HG03066 (cell line): Measurements from ENCODE around the gene MAP1A.

Experiments used
- ATAC-seq: cut with Tn5 transposase; IDR thresholded peaks from one replicate; pipeline ENCODE4 v1.9.1; 2021; ENCODE audit warnings: low read depth; ENCODE audit not compliant: unreplicated experiment

Gene MAP1A

GRCh38 chr15:43517354-43518196, at the start of gene MAP1A:
MAP1A (plus strand) TSS chr15:43517608; CDS start chr15:43521474, 3,866 bp downstream.
- no peak for ATAC-seq

DNA sequence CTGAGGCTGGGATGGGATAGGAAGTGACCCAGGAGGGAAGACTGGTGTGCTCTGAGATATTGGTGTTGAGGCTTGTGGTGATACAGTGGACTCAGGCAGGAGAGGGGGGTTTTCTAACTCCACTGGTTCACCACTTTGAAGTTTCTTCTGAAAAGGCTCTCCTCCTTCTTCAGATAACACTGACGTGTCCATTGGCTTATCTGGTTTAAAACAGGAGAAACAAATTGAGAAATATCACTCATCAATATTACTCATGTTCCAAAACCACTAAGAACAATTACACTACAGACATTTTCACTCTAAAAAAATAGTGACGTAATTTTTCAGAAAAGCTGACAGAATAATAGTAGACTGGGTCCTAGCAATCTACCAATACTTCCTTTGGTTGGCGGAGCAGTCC, 47.5 kb upstream of the MAP1A start:
- no peak for ATAC-seq

GRCh38 chr15:43471975-43472374, 45.4 kb upstream of the MAP1A start:
- no peak for ATAC-seq

- ATAC-seq: no peak
These were observed 43.5 kb upstream of the MAP1A start for GRCh38 chr15:43473885-43474284.

- ATAC-seq: no peak
These were observed 33.9 kb upstream of the MAP1A start for GRCh38 chr15:43483297-43484128.

DNA sequence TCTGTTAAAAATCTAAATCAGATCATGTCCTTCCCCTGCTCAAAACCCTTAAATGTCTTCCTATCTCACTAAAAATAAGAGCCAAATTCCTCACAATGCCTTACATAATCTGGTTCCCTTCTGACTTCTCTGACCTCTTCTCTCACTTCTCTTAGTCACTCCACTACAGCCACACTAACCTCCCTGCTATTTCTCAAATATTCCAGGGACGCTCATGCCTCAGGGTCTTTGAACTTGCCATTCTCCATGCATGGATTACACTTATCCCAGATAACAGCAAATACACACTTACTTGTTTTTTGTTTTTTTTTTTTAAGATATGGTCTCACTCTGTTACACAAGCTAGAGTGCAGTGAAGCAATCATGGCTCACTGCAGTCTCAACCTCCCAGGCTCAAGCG, 33.0 kb upstream of the MAP1A start:
- no peak for ATAC-seq

DNA sequence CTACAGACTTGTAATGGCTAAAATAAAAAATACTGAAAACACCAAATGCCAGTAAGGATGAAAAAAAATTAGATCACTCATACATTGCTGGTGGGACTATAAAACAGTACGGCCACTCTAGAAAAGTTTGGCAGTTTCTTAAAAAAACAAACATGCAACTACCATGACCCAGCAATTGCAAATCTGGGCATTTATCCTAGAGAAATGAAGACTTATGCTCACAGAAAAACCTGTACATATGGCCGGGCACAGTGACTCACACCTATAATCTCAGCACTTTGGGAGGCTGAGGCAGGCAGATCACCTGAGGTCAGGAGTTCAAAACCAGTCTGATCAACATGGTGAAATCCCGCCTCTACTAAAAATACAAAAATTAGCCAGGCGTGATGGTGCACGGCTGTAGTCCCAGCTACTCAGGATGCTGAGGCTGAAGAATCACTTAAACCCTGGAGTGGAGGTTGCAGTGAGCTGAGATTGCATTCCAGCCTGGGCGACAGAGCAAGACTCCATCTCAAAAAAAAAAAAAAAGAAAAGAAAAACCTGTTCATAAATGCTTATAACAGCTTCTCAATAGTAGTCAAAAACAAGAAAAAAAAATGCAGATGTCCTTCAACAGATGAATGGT, 30.0 kb upstream of the MAP1A start:
- no peak for ATAC-seq

DNA sequence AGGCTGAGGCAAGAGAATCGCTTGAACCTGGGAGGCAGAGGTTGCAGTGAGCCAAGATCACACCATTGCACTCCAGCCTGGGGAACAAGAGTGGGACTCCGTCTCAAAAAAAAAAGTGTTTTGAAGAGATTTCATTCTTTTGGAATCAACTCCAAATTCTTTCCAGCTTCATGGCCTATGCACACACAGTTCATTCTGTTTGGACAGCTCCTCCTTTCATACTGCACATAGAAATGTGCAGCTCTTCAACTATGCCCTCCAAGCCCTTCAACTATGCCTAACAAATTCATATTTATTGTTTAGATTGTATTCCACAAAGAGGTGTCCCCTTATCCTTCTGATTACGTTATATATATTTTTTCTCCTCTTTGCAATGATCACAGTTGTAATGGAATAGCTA, 28.6 kb upstream of the MAP1A start:
- ATAC-seq: no peak

- no peak for ATAC-seq
These were observed 28.2 kb upstream of the MAP1A start for GRCh38 chr15:43489191-43489590.

GRCh38 chr15:43492266-43492665, 25.1 kb upstream of the MAP1A start:
- ATAC-seq: no peak

- peak; percentile 99 for ATAC-seq
These were observed 24.5 kb upstream of the MAP1A start, which contains the start of gene TP53BP1 for GRCh38 chr15:43492673-43493601. TP53BP1 (minus strand) TSS chr15:43493156; CDS start chr15:43493043, 113 bp downstream.

DNA sequence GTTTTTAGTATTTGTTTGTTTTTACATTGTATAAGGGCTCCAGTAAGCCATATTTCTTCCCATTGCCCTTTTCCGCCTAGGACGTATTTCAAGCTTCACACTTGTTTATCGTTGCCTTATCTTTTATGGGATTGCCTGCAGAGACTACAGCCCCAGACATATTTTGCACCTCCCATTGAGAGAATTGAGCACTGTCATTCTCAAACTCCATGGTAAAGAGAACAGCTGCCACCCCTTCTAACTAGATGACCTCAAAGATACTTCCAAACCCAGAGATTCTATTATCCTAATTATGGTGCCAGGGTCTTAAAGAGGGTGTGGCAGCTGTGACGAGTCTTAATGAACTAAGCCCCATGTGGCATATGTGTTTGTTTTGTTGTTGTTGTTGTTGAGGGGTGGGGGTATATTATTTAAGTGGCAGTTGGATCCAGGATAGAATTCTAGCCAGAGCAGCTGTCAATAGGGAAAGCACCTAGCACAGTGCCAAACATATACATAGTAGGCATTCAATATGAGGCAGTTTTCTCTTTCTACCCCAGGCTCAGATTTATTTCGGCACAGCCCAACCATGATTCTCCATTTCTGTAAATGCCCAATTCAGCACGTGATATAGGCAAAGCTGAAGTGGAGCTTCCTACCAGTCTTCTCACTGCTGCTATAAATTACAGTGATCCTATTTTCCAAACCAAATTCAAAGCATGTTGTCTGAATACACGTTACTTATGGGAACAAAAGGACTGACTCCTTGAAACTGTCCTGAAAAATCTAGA, 23.5 kb upstream of the MAP1A start:
- ATAC-seq: no peak

- no peak for ATAC-seq
These were observed 18.4 kb upstream of the MAP1A start for GRCh38 chr15:43498990-43499389.

- ATAC-seq: no peak
These were observed 17.8 kb upstream of the MAP1A start for GRCh38 chr15:43499635-43500034.

DNA sequence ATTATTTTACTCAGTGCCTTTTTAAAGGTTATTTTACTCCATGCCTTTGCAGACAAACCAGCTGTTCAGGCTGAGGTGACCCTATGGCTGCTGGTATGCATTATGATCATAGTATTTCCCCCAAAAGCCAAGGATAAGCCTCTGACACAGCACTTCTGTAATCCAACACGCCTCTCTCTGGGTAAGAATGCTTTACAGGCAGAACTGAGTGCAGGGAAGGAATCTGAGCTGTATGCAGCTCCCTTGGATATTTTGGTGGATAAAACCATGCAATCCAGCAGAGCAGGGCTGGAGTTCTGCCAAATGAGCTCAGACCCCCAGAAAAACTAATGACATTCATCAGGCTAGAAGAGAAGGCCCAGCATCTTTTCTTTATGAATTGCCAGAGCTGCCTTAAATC, 11.7 kb upstream of the MAP1A start:
- no peak for ATAC-seq

GRCh38 chr15:43508421-43508820, 9.0 kb upstream of the MAP1A start:
- ATAC-seq: no peak

- no peak for ATAC-seq
These were observed 8.3 kb upstream of the MAP1A start for GRCh38 chr15:43508991-43509659.

DNA sequence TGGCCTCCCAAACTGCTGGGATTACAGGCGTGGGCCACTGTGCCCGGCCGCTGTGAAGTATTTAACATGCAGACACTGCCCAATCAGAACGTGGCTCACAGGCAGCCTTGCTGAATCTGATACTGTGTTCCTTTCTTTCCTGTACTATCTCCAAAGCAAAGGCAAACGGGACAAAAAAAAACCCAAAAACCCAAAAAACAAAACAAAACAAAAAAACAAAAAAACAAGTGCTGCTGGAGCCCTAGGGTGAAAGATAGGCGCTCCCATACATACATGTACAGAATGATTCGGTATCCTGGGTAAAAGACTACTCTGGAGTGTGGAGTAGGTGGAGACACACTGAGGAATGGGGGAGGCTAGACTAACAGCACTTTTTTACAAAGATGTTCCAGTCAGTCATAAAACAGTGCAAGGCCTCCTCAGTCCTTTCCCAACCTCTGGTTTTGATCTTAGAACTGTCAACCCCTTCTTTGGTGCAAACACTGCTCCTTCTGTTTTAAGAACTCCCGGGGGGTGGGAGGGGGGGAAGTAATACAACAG, 7.7 kb upstream of the MAP1A start:
- ATAC-seq: no peak
